Epithelial cell of esophagus (primary cell): ENCODE results near the gene TP53I3.

Experiments
- DNase-seq: peaks from one replicate; pipeline ENCODE4 v3.0.0; 2010; ENCODE audit warnings: low read depth
- H3K4me3 ChIP-seq: 2 replicates; pipeline ENCODE4 v1.5.1; 2011; ENCODE audit warnings: mild to moderate bottlenecking, low read length, control low read depth
- TF ChIP-seq, protein P1 (sequence below): IDR thresholded peaks from 2 replicates; pipeline ENCODE4 v1.5.1; 2011; ENCODE audit warnings: low read depth, mild to moderate bottlenecking, low read length, control low read depth, inconsistent platforms; ENCODE audit not compliant: insufficient read depth; ENCODE audit errors: missing control alignments

The TP53I3 gene

GRCh38 chr2:24073816-24074215 lies 10.8 kb downstream of the TP53I3 start:
- no peak for DNase-seq
- TF ChIP-seq, protein P1, sequence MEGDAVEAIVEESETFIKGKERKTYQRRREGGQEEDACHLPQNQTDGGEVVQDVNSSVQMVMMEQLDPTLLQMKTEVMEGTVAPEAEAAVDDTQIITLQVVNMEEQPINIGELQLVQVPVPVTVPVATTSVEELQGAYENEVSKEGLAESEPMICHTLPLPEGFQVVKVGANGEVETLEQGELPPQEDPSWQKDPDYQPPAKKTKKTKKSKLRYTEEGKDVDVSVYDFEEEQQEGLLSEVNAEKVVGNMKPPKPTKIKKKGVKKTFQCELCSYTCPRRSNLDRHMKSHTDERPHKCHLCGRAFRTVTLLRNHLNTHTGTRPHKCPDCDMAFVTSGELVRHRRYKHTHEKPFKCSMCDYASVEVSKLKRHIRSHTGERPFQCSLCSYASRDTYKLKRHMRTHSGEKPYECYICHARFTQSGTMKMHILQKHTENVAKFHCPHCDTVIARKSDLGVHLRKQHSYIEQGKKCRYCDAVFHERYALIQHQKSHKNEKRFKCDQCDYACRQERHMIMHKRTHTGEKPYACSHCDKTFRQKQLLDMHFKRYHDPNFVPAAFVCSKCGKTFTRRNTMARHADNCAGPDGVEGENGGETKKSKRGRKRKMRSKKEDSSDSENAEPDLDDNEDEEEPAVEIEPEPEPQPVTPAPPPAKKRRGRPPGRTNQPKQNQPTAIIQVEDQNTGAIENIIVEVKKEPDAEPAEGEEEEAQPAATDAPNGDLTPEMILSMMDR: no peak
- H3K4me3 ChIP-seq: no peak overlapping the region

DNA sequence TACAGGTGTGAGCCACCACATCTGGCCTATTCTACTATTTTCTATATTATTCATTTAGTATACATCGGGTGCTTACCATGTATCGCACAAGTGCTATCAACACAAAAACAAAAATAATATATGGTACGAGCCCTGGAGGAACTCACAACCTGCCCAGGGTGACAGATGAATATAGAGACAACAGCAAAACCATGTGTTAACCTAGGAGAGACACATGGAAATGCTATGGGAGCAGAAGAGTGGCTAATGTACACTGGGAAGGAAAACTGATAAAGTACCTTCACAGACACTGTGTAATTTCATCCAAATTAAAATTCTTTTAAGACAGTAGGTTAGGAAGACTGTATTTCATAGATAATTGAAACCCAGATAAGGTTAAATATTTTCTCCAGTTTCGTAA lies 12.4 kb downstream of the TP53I3 start:
- TF ChIP-seq, protein P1: no peak
- DNase-seq: no peak
- H3K4me3 ChIP-seq: no peak overlapping the region

GRCh38 chr2:24065341-24065740 lies 19.3 kb downstream of the TP53I3 start:
- no peak overlapping the region for H3K4me3 ChIP-seq
- no peak for DNase-seq
- TF ChIP-seq, protein P1: no peak

- DNase-seq: no peak
- H3K4me3 ChIP-seq: no peak overlapping the region
- TF ChIP-seq, protein P1: no peak
Observed at GRCh38 chr2:24058564-24059271, 25.9 kb downstream of the TP53I3 start.

DNA sequence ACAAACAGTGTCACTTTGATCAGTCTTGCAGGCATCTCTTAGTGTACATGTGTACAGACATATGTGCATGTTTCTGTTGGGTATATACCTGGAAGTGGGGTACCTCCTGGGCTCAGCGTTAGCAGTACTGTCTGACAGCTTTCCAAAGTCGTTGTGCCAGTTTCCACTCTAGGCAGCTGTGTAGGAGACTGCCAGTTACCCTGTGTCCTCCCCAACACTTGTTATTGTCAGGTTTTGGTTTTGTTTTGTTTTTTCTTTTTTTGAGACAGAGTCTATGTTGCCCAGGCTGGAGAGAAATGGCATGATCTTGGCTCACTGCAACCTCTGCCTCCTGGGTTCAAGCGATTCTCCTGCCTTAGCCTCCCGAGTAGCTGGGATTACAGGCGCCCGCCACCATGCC lies 28.9 kb downstream of the TP53I3 start:
- no peak for DNase-seq
- TF ChIP-seq, protein P1: no peak
- H3K4me3 ChIP-seq: no peak overlapping the region

GRCh38 chr2:24054366-24055010 lies 30.1 kb downstream of the TP53I3 start:
- TF ChIP-seq, protein P1: no peak
- H3K4me3 ChIP-seq: no peak overlapping the region
- DNase-seq: no peak

- H3K4me3 ChIP-seq: no peak overlapping the region
- no peak for DNase-seq
- TF ChIP-seq, protein P1: no peak
Observed at GRCh38 chr2:24052951-24053350, 31.7 kb downstream of the TP53I3 start.
